ENCODE data around the gene UCK1. TPM values are rescaled to one million over a fixed set of nuclear protein-coding genes. Genes with fewer than 3 reads are reported as not detected.
A peak's percentile ranks its signal among the peaks of the same experiment; 100 is the strongest.

UCK1 gene
- total RNA-seq, 1 donor from 2014 or later, result 32.2 TPM

DNA sequence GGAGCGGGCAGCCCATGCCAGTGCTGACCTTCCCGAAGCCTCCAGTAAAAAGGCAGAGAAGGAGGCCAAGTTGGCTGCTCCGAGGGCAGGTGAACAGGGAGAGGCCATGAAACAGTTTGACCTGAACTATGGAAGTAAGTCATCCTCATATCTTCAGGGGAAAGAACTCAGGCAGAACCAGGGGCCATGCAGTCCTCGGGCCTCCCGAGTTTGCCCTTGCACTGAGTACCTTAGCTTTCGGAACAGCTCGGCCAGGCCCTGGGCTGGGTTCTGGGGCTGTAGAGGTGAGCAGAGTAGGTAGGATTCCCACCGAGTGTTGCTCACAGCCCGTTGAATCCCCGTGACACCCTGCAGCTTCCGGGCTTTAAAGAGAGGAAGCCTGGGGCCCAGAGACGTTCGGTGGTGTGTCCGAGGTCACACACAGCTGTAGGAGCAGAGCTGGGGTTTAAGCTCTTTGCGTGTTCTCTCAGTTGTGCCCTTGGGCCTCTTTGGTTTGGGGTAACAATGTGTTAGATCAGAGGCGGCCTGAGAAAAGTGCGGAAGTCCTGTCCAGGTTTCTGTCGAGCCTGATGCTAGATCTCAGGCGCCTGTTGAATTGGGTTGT, 53.1 kb downstream of the UCK1 start:
- no peak overlapping the region for H3K4me3 Mint-ChIP-seq (ENCODE audit: unreplicated experiment)
- peaks cover 59% of the 10 kb centered on the region for H3K36me3 Mint-ChIP-seq (ENCODE audit: unreplicated experiment)
- H3K27ac Mint-ChIP-seq (ENCODE audit: unreplicated experiment), result no peak overlapping the region
- H3K27me3 Mint-ChIP-seq (ENCODE audit: unreplicated experiment), result no peaks in the 10 kb centered on the region
- TF ChIP-seq, protein P1, sequence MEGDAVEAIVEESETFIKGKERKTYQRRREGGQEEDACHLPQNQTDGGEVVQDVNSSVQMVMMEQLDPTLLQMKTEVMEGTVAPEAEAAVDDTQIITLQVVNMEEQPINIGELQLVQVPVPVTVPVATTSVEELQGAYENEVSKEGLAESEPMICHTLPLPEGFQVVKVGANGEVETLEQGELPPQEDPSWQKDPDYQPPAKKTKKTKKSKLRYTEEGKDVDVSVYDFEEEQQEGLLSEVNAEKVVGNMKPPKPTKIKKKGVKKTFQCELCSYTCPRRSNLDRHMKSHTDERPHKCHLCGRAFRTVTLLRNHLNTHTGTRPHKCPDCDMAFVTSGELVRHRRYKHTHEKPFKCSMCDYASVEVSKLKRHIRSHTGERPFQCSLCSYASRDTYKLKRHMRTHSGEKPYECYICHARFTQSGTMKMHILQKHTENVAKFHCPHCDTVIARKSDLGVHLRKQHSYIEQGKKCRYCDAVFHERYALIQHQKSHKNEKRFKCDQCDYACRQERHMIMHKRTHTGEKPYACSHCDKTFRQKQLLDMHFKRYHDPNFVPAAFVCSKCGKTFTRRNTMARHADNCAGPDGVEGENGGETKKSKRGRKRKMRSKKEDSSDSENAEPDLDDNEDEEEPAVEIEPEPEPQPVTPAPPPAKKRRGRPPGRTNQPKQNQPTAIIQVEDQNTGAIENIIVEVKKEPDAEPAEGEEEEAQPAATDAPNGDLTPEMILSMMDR (IDR thresholded peaks at IDR 0.05), result no peak
- no peaks in the 10 kb centered on the region for H3K9me3 Mint-ChIP-seq (ENCODE audit: unreplicated experiment)
- no peak for DNase-seq (ENCODE audit: extremely low spot score, unreplicated experiment)
- H3K4me1 Mint-ChIP-seq (ENCODE audit: unreplicated experiment), result no peaks in the 10 kb centered on the region

- Mint-ChIP-seq H3K27ac (ENCODE audit: unreplicated experiment) (no peak overlapping the region), H3K4me3 (ENCODE audit: unreplicated experiment) (no peak overlapping the region), H3K4me1 (ENCODE audit: unreplicated experiment) (no peaks in the 10 kb centered on the region), H3K36me3 (ENCODE audit: unreplicated experiment) (peaks cover 57% of the 10 kb centered on the region), H3K27me3 (ENCODE audit: unreplicated experiment) (no peaks in the 10 kb centered on the region), H3K9me3 (ENCODE audit: unreplicated experiment) (no peaks in the 10 kb centered on the region)
- TF ChIP-seq, protein P1 (IDR thresholded peaks at IDR 0.05), result no peak
- DNase-seq (ENCODE audit: extremely low spot score, unreplicated experiment), result no peak
These were observed 53.7 kb downstream of the UCK1 start for GRCh38 chr9:131477367-131477766.

DNA sequence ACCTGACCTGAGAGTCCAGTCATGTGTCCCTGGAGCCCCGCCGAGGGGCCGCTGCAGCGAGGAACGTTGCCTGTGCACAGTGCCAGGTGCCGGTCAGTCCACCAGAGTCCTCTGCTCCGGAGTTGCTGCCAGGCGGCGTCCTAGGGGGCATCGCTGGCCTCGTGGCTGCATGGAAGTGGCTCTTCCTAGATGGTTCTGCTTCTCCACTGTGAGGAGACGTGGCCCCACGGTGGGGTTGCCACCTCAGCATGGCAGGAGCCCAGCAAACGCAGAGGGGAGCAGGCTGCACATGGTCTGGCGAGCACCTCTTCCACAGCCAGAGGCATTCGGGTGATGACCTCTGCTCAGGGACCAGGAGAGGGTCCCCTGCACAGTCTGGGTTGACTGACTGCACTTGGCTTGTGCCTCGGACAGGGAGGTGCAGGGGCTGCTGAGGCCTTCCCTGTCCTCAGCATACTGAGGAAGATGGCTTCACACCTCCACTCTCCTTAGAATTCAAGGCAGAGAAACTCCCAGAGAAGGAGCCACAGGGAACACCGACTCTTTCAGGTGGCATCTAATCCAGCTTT, 54.2 kb downstream of the UCK1 start:
- TF ChIP-seq, protein P1 (IDR thresholded peaks at IDR 0.05), result no peak
- Mint-ChIP-seq H3K36me3 (ENCODE audit: unreplicated experiment) (peaks cover 55% of the 10 kb centered on the region), H3K9me3 (ENCODE audit: unreplicated experiment) (no peaks in the 10 kb centered on the region), H3K4me3 (ENCODE audit: unreplicated experiment) (no peak overlapping the region), H3K4me1 (ENCODE audit: unreplicated experiment) (no peaks in the 10 kb centered on the region), H3K27me3 (ENCODE audit: unreplicated experiment) (no peaks in the 10 kb centered on the region), H3K27ac (ENCODE audit: unreplicated experiment) (no peak overlapping the region)
- no peak for DNase-seq (ENCODE audit: extremely low spot score, unreplicated experiment)

DNA sequence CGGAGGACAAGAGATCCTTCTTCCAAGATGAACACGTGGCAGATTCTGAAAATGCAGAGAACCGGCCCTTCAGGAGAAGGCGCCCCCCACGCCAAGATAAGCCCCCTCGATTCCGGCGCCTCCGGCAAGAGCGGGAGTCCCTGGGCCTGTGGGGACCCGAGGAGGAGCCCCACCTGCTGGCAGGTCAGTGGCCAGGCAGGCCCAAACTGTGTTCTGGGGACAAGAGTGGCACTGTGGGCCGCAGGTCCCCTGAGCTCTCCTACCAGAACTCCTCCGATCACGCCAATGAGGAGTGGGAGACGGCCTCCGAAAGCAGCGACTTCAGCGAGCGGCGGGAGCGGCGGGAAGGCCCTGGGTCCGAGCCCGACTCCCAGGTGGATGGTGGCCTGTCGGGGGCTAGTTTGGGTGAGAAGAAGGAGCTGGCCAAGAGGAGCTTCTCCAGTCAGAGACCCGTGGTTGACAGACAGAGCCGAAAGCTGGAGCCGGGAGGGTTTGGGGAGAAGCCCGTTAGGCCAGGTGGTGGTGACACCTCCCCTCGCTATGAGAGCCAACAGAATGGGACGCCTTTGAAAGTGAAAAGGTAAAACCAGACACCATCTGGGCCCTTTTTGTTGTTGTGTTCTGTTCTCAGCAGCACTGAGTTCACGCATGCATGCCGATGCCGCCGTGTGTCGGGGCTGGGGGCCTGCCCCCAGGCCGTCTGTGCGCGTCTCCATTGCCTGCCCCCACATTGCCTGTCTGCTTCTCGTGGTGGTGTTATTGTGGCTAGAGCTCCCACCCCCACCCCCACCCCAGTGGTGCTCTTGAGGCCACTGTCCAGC, 54.9 kb downstream of the UCK1 start:
- TF ChIP-seq, protein P1 (IDR thresholded peaks at IDR 0.05), result peak; percentile 53
- Mint-ChIP-seq H3K27me3 (ENCODE audit: unreplicated experiment) (no peaks in the 10 kb centered on the region), H3K9me3 (ENCODE audit: unreplicated experiment) (no peaks in the 10 kb centered on the region), H3K4me1 (ENCODE audit: unreplicated experiment) (no peaks in the 10 kb centered on the region), H3K36me3 (ENCODE audit: unreplicated experiment) (peaks cover 59% of the 10 kb centered on the region), H3K4me3 (ENCODE audit: unreplicated experiment) (no peak overlapping the region), H3K27ac (ENCODE audit: unreplicated experiment) (no peak overlapping the region)
- DNase-seq (ENCODE audit: extremely low spot score, unreplicated experiment), result no peak

Data from osteocyte (in vitro differentiated cells).